ENCODE data around the gene REL.

The REL gene

GRCh38 chr2:60881047-60881932, at the start of gene REL:
REL (plus strand) TSS chr2:60881574; CDS start chr2:60881841, 267 bp downstream.
- peak within 1 kb of the TSS; percentile 83 for H3K4me3 ChIP-seq (ENCODE audit: low read length)
- DNase-seq (ENCODE audit: low read depth): peak; percentile 83
- TF ChIP-seq, protein P1, sequence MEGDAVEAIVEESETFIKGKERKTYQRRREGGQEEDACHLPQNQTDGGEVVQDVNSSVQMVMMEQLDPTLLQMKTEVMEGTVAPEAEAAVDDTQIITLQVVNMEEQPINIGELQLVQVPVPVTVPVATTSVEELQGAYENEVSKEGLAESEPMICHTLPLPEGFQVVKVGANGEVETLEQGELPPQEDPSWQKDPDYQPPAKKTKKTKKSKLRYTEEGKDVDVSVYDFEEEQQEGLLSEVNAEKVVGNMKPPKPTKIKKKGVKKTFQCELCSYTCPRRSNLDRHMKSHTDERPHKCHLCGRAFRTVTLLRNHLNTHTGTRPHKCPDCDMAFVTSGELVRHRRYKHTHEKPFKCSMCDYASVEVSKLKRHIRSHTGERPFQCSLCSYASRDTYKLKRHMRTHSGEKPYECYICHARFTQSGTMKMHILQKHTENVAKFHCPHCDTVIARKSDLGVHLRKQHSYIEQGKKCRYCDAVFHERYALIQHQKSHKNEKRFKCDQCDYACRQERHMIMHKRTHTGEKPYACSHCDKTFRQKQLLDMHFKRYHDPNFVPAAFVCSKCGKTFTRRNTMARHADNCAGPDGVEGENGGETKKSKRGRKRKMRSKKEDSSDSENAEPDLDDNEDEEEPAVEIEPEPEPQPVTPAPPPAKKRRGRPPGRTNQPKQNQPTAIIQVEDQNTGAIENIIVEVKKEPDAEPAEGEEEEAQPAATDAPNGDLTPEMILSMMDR (conservative IDR thresholded peaks at IDR 0.05; ENCODE audit: low read length): no peak

DNA sequence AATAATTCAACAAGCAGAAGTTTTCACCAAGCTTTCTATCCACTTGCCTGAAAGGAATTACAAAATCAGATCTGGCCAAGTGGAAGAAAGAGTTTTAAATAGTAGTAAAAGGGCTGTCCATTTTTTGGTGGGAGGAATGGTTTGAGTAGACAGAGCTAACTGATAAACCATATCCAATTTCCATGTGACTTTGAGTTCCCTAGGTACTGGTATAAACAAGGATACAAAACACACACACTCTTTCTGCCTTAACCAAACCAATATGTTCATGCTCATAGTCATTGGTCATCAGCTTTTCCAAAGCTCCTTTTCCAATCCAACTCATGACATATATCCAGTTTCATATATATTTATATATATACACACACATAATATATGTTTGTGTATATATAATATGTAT, 49.5 kb upstream of the REL start:
- H3K4me3 ChIP-seq (ENCODE audit: low read length): no peak overlapping the region
- no peak for DNase-seq (ENCODE audit: low read depth)
- TF ChIP-seq, protein P1 (conservative IDR thresholded peaks at IDR 0.05; ENCODE audit: low read length): no peak

DNA sequence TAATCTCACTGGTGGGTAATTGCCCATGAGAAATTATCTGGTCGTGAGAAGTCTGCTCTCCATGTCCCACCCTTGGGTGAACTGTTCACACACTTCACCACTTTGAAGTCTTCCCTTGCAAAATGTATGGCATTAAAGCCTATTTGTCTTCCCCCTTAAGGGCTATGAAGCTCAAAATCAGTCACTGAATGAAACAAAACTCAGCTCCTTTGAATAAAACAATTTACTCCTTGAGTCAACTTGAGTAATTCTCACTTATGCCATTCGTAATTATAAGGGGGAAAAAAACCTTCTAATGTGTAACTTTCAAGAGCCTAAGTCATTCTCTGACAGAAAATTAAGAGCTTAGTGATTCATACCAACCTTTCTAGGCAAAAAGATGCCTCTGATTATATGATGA, 48.8 kb upstream of the REL start:
- no peak for DNase-seq (ENCODE audit: low read depth)
- no peak overlapping the region for H3K4me3 ChIP-seq (ENCODE audit: low read length)
- TF ChIP-seq, protein P1 (conservative IDR thresholded peaks at IDR 0.05; ENCODE audit: low read length): no peak

DNA sequence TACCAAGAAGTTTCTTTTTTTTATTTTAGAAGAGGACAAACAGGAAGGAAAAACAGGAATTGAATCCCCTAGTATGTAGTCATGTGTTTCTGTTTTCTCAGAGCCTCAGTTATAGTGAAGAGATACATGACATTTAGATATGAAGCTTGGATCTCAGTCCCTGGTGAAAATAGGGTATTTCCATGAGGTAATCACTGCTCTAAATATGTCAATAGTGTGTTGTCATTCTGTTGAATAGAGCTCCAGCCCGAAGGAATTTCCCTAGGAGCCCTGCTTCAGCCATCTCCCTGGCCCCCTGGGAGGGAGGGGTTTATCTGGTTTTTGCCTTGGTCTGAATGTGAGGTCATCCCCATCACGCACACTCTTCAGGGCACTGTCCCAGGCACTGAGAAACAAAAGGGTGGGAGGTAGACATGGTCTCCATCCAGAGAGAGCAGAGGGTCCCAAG, 47.1 kb upstream of the REL start:
- no peak overlapping the region for H3K4me3 ChIP-seq (ENCODE audit: low read length)
- DNase-seq (ENCODE audit: low read depth): no peak
- TF ChIP-seq, protein P1 (conservative IDR thresholded peaks at IDR 0.05; ENCODE audit: low read length): no peak

GRCh38 chr2:60836491-60836890, 44.9 kb upstream of the REL start:
- no peak for DNase-seq (ENCODE audit: low read depth)
- TF ChIP-seq, protein P1 (conservative IDR thresholded peaks at IDR 0.05; ENCODE audit: low read length): no peak
- H3K4me3 ChIP-seq (ENCODE audit: low read length): no peak overlapping the region

DNA sequence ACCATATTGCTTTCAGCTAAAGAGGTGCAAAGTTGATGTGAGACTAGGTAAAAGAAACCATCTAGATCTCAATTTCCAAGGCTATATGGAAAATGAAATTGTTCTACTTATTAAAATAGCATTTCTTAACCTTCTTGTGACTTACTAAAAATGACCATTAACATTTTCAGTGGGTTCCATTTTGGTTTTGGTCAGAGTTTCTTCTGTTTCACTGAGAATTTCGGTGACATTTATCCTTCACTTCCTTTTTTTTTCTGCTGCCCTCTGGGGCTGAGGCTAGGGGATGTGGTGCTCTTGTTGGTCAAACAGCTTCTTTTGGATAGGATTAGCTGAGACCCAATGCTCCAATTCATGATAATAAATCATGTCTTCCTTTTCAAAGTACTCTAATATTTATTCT, 44.3 kb upstream of the REL start:
- TF ChIP-seq, protein P1 (conservative IDR thresholded peaks at IDR 0.05; ENCODE audit: low read length): no peak
- no peak for DNase-seq (ENCODE audit: low read depth)
- no peak overlapping the region for H3K4me3 ChIP-seq (ENCODE audit: low read length)

DNA sequence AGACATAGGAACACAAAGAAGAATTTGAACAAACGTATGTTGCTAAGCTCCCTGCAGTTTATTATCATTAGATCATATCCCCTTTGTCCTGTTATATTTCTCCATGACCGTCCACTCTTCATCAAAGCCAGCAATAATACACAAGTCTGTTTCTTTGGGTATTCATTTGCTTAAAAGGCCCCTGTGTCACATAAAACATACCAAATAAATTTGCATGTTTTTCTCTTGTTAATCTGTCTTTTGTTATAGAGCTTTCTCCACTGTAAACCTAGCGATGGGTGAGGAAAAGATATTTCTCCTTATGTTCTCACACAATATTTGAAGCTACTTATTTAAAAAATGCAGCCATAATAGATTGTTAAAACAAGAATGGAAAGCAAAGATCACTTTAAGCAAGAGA, 42.9 kb upstream of the REL start:
- DNase-seq (ENCODE audit: low read depth): no peak
- H3K4me3 ChIP-seq (ENCODE audit: low read length): no peak overlapping the region
- TF ChIP-seq, protein P1 (conservative IDR thresholded peaks at IDR 0.05; ENCODE audit: low read length): no peak
